Activated T-helper 1 cell treated with Interleukin-2 at 50 U/mL for 16 hours (primary cell): ENCODE data around the gene TRIM42.

Experiments used
- DNase-seq: peaks from one replicate; pipeline ENCODE4 v3.0.0-alpha.2; 2020; ENCODE audit warnings: low read depth

The TRIM42 gene

GRCh38 chr3:140677764-140678163, at the start of gene TRIM42:
TRIM42 (plus strand) TSS chr3:140678064; CDS start chr3:140678230, 166 bp downstream.
- DNase-seq: no peak

DNA sequence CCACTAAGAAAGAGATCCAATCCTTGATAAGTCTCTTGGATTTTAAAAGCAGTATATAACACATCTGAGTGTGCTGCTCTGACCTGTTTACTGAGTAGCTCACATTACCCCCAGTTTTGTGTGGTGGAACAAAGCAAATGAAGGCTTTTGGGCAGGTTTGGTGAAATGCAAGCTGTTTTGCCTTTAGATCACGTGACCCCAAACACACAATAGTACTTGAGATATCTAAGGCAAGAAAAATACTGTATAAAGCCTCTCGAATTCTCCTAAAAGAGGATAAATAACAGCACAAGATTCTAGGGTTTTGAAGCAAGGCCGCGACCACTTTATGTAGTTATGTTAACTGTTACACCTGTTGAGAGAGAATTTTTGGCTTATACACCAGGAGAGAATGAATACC, 49.3 kb upstream of the TRIM42 start:
- no peak for DNase-seq

DNA sequence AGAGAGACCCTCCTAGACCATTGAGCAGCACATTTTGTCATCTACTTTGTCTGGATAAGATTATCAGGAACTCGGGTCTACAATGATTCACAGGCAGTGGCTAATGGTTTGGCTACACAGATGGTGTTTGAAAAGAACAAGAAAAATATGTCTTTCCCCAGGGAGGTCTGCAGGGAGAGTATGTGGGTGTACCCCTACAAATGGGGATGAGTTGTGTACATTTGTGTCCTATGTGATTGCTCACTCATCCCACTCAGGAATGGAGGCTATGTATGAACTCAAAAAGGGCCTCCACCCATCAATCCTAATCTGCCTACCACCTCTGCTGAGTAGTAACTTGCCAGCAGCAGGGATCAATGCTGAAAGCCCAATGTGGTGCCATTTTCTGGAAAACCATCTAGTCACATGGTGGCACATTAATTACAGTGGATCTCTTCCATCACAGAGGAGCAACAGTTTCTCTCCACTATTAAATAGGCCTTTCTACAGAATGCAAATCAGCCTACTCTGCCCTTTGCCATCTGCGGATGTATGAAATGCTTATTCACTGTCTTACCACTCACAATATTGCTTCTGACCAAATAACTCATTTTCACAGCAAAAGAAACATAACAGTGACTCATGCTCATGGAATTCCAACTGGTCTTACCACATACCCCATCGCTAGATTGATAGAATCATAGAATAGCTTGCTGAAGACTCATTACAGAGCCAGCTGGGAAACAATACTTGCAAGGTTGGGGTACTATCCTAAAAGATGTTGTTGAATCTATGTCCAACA, 48.3 kb upstream of the TRIM42 start:
- no peak for DNase-seq

- DNase-seq: no peak
These were observed 47.5 kb upstream of the TRIM42 start for GRCh38 chr3:140630366-140630765.

GRCh38 chr3:140630866-140631265, 47.0 kb upstream of the TRIM42 start:
- no peak for DNase-seq

DNA sequence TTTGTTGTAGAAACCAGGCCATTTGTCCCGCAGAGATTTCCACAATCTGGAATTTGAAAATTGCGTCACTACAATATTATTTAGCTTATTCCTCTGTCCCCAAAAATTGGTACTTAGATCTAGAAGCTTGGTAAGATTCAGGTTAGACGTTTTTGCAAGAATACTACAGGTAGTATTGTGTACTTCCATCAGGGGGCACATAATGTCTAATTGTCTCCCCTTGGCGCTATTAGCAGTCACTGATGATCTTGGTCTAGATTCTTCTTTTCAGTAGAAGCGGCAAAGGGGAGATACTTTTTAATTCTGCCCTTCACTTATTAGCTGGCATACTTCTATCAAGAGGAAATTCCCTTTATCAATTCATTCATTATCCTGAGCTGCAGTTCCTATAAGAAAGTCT, 42.6 kb upstream of the TRIM42 start:
- DNase-seq: no peak

DNA sequence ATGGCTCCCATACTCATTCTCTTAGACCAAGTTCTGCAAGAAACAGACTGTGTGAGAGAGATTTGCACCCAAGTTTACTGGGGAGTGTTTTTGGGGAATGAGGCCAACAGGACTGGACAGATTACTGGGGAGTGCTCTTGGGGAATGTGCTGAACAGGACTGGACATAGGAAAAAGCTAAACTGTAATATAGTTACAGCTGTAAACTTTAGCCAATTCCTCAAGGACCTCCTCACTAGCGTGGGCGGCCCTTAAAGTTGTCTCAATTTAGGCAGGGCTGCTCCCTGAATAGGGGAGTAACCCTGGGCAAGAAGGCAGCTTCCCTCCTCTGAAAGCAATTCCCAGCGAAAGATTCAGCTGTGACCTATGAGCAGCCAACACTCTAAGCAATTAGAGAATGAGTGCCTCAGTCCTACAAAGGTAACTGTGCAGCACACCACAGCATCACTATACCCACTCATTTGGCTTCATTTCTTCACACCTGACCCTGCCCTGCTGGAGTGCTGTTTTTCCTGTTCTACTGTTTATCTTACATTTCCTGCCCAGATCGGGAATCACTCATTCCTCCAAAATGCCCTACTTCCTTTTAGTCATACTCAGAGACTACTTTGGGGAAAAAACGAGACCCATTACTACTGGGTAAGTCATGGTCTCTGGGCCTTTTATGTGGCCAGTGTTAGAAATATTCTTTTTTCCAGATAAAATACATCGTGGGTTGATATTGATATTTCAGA, 41.3 kb upstream of the TRIM42 start:
- no peak for DNase-seq

DNA sequence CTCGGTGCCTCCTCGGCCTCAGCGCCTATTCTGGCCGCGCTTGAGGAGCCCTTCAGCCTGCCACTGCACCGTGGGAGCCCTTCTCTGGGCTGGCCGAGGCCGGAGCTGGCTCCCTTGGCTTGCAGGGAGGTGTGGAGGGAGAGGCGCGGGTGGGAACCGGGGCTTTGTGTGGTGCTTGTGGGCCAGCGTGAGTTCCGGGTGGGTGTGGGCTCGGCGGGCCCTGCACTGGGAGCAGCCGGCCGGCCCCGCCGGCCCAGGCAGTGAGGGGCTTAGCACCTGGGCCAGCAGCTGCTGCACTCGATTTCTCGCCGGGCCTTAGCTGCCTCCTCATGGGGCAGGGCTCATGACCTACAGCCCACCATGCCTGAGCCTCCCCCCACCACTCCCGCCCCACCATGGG, 26.6 kb upstream of the TRIM42 start:
- no peak for DNase-seq

GRCh38 chr3:140655678-140656077, 22.2 kb upstream of the TRIM42 start:
- DNase-seq: no peak

DNA sequence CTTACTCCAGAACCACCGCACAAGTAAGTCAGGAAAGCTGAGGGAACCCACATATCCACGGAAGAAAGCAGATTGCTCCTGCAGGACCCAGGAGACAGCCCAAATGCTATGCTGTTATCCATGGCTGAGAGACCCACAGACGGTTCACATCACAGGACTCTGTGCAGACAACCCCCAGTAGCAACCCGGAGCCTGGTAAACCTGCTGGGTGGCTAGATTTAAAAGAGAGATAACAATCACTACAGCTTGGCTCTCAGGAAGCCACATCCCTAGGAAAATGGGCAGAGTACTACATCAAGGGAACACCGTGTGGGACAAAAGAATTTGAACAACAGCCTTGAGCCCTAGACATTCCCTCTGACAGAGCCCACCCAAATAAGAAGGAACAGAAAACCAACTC, 13.8 kb upstream of the TRIM42 start:
- no peak for DNase-seq

DNA sequence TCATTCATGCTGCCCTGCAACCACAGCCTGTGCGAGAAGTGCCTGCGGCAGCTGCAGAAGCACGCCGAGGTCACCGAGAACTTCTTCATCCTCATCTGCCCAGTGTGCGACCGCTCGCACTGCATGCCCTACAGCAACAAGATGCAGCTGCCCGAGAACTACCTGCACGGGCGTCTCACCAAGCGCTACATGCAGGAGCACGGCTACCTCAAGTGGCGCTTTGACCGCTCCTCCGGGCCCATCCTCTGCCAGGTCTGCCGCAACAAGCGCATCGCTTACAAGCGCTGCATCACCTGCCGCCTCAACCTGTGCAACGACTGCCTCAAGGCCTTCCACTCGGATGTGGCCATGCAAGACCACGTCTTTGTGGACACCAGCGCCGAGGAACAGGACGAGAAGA, 4.7 kb downstream of the TRIM42 start:
- DNase-seq: no peak

DNA sequence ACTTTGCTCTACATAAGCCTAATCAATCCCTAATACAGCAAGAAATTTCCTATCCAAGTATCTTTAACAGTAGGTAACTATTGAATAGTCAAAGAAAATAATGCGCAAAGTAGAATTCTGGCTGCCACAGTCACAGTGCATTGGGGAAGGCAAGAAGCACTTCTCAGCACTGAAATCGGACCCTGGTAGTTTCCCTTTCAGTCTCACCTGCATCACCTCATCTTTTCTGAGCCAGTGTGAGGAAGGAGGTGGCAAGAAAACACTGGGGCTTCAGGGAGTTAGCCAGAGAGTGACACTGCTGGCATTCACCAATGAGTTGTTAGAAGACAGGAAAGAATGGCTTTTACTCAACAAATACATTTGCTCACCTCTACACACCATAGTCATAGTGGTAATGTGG, 8.3 kb downstream of the TRIM42 start:
- DNase-seq: no peak

DNA sequence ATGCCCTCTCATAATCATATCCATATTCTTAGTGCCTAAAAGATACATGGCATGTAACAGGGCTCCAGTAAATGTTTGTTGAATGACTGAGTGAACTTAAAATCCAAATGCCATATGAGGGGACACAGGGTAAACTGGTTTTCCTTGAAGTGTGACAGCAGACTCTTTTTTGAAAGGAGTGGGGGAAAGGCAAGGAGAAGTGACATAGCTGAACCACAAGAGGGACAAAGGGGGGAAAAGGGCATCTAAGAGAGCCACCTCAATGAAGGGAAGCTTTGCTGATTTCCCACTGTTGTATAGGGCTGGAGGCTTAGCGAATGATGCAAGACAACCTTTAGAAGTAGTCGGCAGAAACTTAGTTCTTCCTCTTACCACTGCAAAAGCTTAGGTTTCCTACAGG, 9.1 kb downstream of the TRIM42 start:
- DNase-seq: no peak

- no peak for DNase-seq
These were observed 17.6 kb downstream of the TRIM42 start for GRCh38 chr3:140695361-140696061.

DNA sequence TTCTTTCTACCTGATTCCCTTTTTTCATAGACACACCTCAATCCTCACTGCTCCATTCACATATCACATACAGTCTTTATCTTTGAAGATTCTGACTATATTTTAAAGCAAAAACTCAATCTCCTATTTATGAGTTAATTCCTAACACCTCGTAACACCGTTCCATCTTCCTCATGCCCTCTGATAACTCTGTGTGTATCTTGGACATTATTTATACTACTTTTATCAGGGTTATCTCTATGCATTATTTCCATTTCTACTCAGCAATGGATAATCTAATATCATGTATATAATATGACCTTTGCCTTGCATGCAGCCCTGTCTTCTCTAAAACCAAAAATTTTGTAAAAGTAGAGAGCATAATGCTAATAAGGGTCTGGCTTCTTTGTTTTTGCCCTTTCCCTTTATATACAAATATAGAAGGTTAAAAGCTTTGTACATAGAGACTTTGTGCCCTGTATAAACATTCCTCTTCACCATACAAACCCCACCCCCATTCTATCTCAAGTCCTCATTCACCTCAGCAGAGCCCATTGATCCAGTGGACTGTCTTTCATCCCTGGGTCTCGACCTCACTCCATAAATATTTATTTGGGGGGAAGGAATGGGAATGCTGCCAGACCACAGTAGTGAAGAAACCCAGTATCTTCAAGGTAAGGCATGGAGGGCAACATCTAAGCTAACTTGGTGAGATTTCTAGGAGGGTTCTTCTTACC, 21.8 kb downstream of the TRIM42 start:
- no peak for DNase-seq

- DNase-seq: no peak
These were observed 24.4 kb downstream of the TRIM42 start for GRCh38 chr3:140702281-140702680.

- DNase-seq: no peak
These were observed 25.6 kb downstream of the TRIM42 start for GRCh38 chr3:140703496-140703895.

GRCh38 chr3:140704733-140705132, 26.9 kb downstream of the TRIM42 start:
- no peak for DNase-seq

- no peak for DNase-seq
These were observed 28.1 kb downstream of the TRIM42 start for GRCh38 chr3:140705954-140706353.

DNA sequence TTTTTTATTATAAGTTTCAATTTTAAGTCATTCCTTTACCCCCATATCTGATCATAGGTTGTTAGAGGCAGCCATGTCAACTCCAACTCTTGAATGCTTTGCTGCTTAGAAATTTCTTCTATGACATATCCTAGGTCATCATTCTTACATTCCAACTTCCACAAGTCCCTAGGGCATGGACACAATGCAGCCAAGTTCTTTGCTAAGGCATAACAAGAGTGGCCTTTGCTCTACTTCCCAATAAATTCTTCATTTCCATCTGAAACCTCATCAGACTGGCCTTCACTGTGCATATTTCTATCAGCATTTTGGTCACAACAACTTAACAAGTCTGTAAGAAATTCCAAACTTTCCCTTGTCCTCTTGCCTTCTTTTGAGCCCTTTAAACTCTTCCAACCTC, 28.5 kb downstream of the TRIM42 start:
- DNase-seq: no peak

- no peak for DNase-seq
These were observed 31.0 kb downstream of the TRIM42 start for GRCh38 chr3:140708815-140709214.

GRCh38 chr3:140709751-140710150, 31.9 kb downstream of the TRIM42 start:
- DNase-seq: no peak
